Measurements from ENCODE around the gene MRPS35.

MRPS35 gene

GRCh38 chr12:27710592-27711316 is at the start of gene MRPS35:
Gene MRPS35, plus strand, starts transcription at chr12:27710832. Its CDS starts 12 bp downstream, at chr12:27710844.
- DNase-seq = peak; percentile 91

- DNase-seq = no peak
Observed at GRCh38 chr12:27665704-27666103, 44.9 kb upstream of the MRPS35 start.

GRCh38 chr12:27666510-27666909 is 44.1 kb upstream of the MRPS35 start:
- DNase-seq = no peak

GRCh38 chr12:27667540-27667939 is 43.1 kb upstream of the MRPS35 start:
- DNase-seq = no peak

- no peak for DNase-seq
Observed at GRCh38 chr12:27672051-27672450, 38.6 kb upstream of the MRPS35 start.

GRCh38 chr12:27672643-27673042 is 38.0 kb upstream of the MRPS35 start:
- no peak for DNase-seq

GRCh38 chr12:27673101-27673718 is 37.4 kb upstream of the MRPS35 start:
- DNase-seq = no peak

- no peak for DNase-seq
Observed at GRCh38 chr12:27674989-27675388, 35.6 kb upstream of the MRPS35 start.

- DNase-seq = no peak
Observed at GRCh38 chr12:27680619-27681018, 30.0 kb upstream of the MRPS35 start.

- no peak for DNase-seq
Observed at GRCh38 chr12:27682534-27682933, 28.1 kb upstream of the MRPS35 start.

GRCh38 chr12:27685274-27685673 is 25.4 kb upstream of the MRPS35 start:
- no peak for DNase-seq

GRCh38 chr12:27686147-27686546 is 24.5 kb upstream of the MRPS35 start:
- no peak for DNase-seq

- DNase-seq = no peak
Observed at GRCh38 chr12:27688671-27689070, 22.0 kb upstream of the MRPS35 start.

- DNase-seq = no peak
Observed at GRCh38 chr12:27689558-27690180, 21.0 kb upstream of the MRPS35 start.

GRCh38 chr12:27693403-27693802 is 17.2 kb upstream of the MRPS35 start:
- DNase-seq = no peak

GRCh38 chr12:27695556-27696292 is 14.9 kb upstream of the MRPS35 start:
- no peak for DNase-seq

- DNase-seq = no peak
Observed at GRCh38 chr12:27696293-27696652, 14.4 kb upstream of the MRPS35 start, which contains the start of gene REP15. Gene REP15, plus strand, starts transcription at chr12:27696447. Its CDS starts 116 bp downstream, at chr12:27696563.

GRCh38 chr12:27696864-27697564 is 13.6 kb upstream of the MRPS35 start:
- DNase-seq = no peak

GRCh38 chr12:27703720-27704452 is 6.7 kb upstream of the MRPS35 start:
- peak; percentile 68 for DNase-seq

GRCh38 chr12:27705263-27705662 is 5.4 kb upstream of the MRPS35 start:
- no peak for DNase-seq

- no peak for DNase-seq
Observed at GRCh38 chr12:27707216-27707615, 3.4 kb upstream of the MRPS35 start.
